ENCODE results near the gene TANC1.

TANC1 gene

DNA sequence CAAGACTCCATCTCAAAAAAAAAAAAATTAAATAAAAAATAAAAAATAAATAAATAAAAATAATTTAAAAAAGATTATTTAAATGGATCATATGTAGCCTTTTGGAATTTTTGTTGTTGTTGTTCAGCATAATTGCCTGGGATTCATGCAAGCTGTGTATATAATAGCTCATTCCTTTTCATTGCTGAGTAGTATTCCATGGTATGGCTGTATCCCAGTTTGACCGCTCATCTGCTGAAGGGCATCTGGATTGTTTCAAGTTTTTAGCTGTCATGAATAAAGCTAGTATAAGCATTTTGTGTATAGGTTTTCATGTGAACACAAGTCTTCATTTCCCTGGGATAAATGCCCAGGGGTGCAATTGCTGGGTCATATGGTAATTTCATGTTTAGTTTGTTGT lies 6.4 kb upstream of the TANC1 start:
- DNase-seq (ENCODE audit: low spot score) = no peak

DNA sequence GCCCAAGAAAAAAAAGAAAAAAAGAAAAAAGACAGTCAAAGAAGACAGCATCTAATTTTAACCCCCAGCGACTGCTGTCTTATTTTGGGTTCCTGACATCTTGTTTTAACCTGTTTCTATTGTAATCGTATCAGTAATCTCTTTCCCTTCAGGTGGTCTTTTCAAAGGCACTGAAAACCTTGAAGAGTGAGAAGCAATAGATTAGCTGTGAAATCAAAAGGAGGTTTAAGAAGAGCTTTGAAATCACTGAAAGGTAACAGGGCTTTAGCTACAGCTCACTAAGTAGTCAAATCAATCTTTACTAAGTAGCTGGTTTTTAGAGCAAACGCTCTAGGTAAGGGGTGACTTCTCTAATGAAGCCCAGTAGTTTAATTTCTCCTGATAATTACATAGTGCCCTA lies 5.4 kb upstream of the TANC1 start:
- no peak for DNase-seq (ENCODE audit: low spot score)

DNA sequence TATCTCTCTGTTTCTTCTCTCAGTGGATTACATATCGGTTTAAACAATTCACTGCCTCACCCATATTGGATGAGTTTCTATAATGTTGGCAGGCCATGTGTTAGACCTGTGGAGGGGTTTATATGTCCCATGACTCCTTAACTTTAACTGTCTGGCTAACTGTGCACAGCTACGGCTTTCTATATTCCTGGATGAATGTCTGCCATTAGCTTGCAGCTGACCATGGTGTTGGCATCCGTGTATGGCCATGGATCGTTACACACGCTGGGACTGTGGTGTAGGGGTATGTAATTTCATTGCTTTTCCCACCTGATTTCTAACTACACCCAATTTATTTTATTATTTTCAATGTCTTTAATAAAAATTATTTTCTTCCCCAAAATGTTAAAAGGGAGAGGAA lies 3.3 kb upstream of the TANC1 start:
- DNase-seq (ENCODE audit: low spot score) = no peak

DNA sequence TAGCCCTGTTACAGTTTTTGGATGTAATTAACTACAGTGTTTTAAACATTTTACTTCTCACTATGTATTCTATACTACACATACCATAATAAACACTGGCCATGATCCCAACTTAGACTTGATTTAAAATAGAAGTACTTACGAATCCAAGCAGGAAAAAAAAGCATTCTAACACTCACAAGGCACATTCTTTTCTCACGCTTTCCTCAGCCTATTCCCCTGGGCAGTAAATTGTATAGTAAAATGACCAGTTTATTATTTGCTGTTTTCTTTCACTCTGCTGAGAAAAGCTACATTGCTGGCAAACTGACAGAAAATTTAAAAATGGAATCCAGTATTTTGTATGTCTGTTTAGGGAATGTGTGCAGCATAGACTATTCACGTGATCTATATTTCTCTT lies 2.8 kb upstream of the TANC1 start:
- no peak for DNase-seq (ENCODE audit: low spot score)

DNA sequence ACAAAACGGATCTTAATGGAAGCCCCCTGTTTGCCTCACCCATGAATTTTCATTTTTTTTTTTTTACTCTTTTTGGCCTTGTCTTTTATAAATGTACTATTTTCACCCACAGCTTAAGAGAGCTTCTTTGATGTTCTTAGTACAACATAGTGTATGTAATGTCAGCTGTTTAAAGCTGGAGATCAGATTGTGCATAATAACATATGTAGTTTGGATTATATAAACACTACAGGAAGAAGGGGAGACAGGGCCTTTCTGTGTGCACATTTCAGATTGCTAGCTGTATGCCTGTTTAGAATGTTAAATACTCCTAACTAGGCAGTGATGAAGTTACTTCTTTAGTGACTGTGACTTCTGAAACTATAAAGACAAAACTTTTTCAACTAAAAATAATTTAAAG lies 2.1 kb upstream of the TANC1 start:
- DNase-seq (ENCODE audit: low spot score) = no peak

DNA sequence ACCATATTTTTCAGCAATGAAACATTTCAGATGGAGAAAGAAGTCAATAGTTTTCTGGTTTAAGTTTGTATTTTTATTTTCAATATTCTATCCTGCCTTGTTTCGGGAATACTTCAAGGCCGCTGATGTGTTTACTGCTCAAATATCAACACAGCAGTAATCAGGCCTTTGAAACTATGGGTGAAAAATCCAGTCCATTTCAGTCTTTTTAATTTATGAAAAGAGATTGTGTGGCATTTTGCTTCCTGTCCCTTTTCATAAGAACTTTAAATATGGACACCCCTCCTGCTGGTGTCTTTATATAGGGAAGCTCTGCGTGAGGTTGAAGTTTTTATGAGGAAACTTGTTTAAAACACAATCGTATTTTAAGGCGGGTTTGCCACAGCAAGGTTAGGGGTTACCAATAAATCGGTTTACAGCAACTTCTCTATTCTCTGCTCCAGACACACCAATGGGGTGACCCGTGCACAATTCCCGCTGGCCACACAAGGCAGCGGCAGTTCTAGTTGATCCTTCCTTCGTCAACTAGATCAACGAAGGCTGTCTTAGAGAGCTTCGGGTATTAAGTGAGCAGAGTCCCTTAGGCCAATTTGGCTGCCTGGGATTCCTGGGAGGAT lies 1.2 kb upstream of the TANC1 start:
- DNase-seq (ENCODE audit: low spot score) = no peak

DNA sequence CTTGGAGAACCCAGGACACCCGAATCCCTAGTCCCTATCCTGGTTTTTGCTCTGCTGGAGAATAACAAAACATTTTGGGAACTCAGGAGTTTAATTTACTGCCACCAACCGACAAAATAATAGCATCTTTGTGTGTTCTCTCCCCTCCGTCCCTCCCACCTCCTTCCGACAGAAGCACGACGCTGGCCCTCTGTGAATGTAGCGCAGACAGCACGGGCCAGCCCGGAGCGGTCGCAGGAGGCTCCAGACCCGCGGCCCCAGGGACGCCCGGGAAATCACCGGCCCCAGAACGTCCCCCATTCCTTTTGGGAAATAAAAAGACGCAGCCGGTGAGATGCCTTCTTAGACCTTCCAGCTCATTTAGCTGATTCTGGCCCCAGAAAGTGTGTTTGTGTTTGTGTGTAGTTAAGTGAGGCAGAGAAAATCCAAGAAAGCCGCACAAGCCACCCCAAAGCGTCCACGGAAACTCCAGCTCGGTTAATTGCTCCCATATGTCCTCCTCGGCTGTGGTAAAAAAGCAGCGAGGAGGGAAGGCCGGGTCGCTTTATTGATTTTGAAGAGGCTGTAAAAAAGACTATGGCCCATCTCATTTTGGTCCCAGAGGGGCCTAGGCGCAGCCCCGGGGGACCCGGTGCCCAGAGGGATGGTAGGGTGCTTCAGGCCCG lies 577 bp upstream of the TANC1 start:
- DNase-seq (ENCODE audit: low spot score) = peak; percentile 84

DNA sequence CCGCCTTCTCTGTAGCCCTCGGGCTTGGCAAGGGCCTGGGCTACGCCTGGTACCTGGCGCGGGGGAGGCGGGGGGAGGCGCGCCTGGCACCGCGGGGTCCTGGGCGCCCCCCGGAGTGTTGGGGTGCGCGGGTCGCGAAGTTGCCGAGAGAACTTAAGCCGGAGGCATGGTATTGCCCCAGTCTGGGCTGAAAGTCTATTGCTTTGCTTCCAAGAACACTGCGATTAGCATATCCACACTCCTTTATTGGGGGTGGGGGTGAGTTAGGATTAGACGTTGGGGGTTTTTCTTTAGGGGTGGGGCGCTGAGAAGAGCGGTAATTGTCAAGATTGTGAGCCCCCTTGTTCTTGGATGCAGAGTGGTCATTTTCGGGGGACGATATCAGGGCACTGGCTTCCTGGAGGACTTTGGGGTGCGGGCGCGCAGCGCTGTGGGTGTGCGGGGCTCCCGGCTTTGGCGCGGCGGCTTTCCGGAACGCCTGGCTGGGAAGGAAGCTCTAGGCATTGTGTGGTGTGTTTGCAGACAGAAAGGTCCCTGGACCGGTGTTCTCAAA lies 798 bp downstream of the TANC1 start:
- DNase-seq (ENCODE audit: low spot score) = no peak

DNA sequence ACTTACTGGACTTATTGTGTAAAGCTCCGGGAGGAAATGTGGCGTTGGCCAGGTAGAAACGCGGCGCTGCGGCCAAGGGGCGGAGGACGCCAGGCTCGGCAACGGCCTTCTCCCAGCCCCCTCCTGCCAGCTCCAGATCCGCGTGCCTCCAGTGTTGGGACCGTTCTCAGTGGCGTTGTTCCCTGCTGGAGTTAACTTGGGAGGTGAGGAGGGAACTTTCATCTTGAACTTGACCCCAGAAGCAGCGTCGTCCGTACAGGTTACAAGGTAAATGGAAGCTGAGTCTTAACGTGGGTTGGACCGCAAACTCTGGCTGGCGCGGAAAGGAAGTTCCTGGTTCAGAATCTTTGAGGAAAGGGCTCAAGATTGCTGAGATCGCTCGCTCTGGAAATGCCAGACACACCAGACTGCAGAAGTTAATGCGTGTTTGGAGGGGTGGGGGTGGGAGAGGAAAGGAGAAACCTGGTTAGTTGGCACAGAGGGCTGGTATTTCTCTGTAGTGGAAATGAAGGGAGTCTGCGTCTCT lies 1.3 kb downstream of the TANC1 start:
- peak; percentile 44 for DNase-seq (ENCODE audit: low spot score)

DNA sequence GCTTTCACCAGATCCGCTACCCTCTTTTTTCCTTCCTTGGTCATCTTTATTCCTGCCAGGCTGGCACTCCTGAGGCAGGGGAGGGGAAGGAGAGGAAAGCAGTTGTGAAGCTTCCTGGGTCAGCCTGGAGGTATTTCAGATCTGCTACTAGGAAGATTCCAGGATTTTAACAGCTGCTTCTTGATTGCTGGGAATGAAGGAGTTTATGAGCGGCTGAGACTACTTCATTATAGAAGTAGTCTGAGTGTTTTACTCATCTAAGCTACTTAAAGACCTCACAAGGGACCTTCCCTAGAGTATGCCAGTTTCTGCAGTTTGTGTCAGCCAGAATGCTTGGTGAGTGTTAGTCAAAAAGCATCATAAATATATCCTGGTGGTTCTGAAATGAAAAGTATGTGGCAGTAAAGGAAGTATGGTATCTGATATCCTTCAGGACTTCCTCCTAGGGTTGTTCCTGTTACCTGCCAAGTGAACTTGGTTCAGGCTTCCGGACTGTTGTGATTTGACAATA lies 1.9 kb downstream of the TANC1 start:
- peak; percentile 46 for DNase-seq (ENCODE audit: low spot score)

DNA sequence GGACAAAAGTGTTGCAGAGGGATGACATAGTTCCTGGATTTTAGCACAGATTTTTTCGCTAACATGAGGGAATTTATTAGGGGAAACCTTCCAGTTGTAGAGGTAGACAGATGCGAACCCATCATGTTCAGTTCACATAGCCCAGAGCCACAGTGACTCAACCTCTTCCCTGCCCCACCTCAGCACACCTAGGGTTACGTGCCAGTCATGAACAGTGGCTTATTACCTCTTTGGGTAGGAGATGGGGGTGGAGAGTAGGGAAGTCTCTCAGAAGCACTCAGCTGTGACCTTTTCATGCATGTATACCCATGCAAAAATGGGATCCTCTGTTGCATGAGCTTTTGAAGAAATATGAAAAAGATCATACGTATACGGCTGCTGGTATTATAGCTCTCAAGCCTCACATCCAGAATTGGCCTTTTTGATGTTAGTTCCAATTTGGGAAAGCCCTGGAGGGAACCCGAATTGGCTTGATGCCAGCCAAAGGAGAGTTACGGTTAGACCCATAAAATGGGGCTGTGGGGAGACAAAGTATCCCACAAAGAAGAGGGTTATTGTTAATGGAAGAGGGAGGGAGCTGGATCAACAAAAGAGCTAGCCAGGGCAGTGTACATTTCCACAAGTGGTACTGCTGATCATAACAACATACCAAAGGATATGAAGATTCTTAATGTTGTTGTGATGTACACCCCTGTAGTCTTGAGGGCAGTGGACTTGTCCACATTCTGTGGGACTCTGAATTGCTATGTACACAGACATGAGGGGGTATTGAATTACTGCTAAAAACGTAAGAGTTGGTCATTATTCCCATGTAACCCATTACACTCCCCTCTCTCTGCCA lies 4.9 kb downstream of the TANC1 start:
- DNase-seq (ENCODE audit: low spot score) = no peak

DNA sequence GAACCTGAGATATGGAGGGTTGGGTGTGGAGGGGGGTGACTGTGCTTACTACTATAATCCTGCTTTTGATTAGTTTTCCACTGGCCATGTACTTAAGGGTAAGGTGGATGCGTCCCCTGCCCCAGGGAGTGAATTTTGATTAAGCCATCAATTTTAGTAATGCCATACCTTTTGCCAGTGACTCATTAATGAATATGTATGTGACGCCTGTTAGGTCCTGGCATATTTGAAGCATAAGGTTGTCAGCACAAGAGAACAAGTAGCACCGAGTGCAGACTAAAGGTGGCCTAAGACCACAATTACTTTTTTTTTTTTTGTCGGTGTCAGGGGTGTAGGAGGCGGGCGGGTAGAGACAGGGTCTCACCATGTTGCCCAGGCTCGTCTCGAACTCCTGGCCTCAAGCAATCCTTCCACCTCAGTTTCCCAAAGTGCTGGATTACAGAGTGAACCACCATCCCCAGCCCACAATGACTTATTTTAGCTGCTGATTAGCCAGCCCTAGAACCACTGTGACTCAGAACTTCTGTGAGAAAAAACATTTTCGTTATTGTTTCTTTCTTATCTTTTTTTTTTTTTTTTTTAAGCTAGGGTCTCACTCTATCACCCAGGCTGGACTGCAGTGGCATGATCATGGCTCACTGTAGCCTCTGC lies 7.0 kb downstream of the TANC1 start:
- no peak for DNase-seq (ENCODE audit: low spot score)

DNA sequence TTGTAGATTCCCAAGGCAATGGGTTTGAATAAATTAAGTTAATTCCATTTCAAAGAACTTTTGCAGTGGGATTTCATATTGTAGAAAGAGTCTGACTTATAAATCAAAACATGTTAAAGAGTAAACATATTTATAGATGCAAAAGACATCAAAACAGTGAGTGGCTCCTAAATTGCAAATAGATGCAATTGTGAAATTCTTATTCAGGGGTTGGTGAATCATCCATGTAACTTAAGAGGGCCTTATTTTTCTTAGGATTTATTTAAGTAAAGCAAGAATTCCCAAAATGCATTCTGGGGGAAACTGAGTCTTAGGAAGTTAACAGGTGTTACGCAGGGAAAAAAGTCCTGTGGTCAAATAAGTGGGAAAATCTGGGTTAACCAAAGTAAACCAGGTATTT lies 11.3 kb downstream of the TANC1 start:
- DNase-seq (ENCODE audit: low spot score) = no peak

DNA sequence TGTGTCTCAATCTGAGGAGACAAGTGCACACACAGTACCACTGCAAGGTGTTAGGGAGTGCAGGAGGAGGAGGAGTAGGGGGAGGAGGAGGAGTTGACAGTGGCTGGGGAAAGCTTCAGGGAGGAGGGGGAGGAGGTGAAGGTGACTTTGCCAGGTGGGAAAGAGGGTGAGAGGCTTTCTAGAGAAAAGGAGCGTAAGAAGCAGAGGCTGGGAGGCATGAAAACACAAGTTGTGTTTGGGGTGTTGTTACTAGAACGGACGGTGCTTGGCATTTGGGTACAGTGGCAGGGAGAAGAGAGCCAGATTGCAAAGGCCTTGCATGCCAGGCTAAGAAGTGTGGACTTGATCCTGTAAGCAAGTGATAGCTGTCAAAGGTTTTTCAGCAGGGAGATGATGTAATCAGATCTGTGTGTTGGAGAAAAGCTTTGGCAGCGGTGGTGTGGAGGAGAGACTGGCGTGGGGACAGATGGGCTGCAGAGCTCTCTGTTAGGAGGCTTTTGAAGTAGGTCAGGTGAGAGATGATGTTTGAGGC lies 16.2 kb downstream of the TANC1 start:
- no peak for DNase-seq (ENCODE audit: low spot score)

DNA sequence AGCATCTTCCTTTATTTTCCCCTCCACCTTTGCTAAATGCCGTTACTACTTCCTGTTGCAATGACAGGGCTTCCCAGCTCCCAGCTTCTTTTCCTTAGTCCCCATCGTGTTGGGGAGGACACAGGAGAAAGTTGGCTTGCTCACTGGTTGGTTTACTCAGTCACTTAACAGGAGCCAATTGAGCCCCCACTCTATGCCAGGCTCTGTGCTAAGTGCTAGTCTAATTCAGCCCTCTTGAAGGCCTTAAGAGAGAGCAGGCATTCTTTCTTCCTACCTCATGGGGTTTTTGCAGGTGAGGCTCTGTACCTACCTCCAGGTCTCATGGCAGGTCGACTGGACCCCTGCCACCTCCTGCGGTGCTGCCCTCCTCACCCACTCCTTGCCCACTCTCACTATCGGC lies 20.1 kb downstream of the TANC1 start:
- no peak for DNase-seq (ENCODE audit: low spot score)

DNA sequence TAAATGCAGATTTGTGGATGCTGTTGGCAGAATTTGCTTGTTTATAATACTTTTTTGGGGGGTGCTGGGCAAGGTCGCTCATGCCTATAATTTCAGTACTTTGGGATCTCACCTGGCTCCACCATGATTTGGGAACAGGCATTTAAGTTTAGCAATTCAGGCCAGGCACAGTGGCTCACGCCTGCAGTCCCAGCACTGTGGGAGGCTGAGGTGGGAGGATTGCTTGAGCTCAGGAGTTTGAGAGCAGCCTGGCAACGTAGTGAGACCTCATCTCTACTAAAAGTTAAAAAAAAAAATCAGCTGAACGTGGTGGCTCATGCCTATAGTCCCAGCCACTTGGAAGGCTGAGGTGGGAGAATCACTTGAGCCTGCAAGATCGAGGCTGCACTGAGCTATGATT lies 20.7 kb downstream of the TANC1 start:
- DNase-seq (ENCODE audit: low spot score) = no peak

DNA sequence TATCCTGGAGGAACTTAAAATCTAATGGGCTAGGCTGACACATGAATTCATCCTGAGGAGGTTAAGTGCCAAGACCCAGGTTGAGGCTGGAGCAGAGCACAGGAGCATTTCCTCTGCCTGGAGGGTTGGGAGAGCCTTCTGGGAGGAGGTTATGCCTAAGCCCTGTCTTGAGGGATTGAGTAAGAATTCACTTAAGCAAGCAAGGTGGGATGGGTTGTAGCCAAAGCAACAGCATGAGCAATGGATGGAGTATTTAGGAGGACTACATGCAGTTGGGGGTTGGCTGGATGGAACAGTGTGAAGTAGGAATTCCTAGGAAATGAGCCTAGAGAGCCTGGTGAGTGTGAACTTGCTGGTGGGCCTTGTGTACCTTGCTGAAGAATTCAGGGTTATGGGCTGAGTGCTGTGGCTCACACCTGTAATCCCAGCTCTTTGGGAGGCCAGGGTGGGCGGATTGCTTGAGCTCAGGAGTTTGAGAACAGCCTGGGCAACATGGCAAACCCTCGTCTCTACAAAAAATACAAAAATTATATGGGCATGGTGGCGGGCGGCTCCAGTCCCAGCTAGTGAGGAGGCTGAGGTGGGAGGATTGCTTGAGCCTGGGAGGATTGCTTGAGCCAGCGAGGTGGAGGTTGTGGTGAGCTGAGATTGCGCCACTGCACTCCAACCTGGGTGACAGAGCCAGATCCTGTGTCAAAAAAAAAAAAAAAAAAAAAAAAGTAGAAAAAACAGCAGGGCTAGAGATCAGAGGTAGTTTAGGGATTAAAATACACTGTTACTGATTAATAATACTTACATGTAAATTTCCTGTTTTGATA lies 22.2 kb downstream of the TANC1 start:
- no peak for DNase-seq (ENCODE audit: low spot score)

DNA sequence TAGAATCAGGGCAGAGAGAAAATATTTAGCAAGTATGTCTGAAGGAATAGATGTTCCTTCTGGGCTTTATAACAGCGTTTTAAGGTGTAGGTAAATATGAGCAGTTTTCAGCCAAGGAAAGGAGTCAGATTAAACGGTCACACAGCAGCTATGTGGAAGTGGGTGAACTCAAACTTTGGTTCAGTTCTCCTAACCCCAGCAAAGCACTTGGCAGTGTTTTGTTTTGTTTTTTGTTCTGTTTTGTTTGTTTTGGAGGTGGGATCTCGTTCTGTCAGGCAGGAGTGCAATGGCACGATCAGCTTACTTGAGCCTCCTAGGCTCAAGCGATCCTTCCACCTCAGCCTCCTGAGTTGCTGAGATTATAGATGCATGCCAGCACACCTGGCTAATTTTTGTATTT lies 24.6 kb downstream of the TANC1 start:
- DNase-seq (ENCODE audit: low spot score) = no peak

DNA sequence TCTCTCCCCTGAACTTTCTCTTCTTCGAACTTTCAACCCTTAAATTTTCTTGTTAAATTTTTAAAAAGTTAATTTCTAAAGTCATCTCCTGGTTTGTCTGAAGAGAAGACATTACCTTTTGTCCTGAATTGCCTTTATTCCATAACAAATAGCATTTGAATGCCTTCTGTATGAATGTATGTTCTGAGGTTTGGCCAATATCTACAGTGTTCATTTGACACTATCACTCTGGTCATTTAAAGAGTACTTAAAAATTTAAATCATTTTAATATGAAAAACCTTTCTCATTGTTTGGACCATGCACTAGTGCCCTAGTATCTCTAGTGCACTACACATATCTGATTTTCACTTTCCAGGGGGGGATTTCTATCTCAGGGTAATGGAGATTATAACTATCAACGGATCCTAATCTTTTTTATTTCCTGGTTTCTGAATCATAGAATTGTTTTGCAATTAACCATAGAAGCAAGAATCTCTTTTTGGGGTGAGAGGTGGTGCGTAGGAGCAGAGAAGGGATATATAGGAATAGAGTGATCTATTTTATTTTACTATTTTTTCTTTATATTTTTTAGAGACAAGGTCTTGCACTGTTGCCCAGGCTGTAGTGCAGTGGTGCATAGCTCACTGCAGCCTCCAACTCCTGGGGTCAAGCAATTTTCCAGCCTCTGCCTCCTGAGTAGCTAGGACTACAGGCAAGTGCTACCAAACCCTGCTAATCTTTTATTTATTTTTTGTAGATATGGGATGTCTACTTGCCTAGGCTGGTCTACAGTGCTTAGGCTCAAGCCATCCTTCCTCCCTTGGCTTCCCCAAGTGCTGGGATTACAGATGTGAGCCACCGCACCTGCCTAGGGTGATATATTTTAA lies 25.5 kb downstream of the TANC1 start:
- DNase-seq (ENCODE audit: low spot score) = no peak

Measured in pons (tissue), 1 donor.